ENCODE measurements around the gene GATA2.

Gene GATA2

DNA sequence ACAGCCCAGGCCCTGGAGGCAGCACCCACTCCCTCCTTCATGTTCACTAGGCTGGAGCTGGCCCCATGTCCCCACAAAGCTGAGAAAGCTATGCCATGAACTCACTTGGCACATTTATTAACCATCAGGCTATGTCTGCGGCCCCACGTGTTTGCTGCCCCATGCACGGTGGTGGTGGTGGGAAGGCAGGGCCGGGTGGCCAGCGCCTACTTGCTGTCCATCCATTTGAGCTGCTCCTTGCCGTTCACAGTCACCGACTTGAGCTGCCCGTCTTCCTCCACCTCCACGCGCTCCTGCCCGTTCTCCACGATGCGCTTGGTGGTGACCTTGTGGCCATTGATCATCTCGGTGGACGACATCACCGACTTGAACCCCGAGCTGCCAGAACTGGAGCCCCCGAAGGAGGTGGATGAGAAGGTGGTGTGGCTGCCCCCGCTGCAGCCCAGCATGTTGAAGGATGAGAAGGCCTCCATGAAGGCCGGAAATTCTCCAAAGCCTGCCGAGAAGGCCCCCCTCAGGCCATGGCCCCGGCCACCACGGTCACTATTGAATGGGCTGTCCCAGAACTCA lies 30.6 kb downstream of the GATA2 start:
- H3K27ac ChIP-seq, result no peak overlapping the region
- H3K27me3 ChIP-seq (ENCODE audit: control insufficient read depth, insufficient read depth, low read length), result no peaks in the 10 kb centered on the region
- H3K4me1 ChIP-seq, result peaks cover 6% of the 10 kb centered on the region
- no peak overlapping the region for H3K9ac ChIP-seq
- H2AFZ ChIP-seq, result no peak overlapping the region
- no peaks in the 10 kb centered on the region for H3K36me3 ChIP-seq (ENCODE audit: control insufficient read depth, insufficient read depth, low read length)
- no peak for TF ChIP-seq CTCF (IDR thresholded peaks at IDR 0.05)
- no peaks in the 10 kb centered on the region for H3K79me2 ChIP-seq
- H3K4me3 ChIP-seq (ENCODE audit: low read depth, low read length), result no peak overlapping the region
- no peaks in the 10 kb centered on the region for H3K9me3 ChIP-seq (ENCODE audit: control insufficient read depth, low read length)
- H3K4me2 ChIP-seq (ENCODE audit: low read length), result no peak overlapping the region

GRCh38 chr3:128461731-128462130 lies 31.3 kb downstream of the GATA2 start:
- Histone ChIP-seq H3K27me3 (ENCODE audit: control insufficient read depth, insufficient read depth, low read length) (no peaks in the 10 kb centered on the region), H3K9ac (no peak overlapping the region), H3K9me3 (ENCODE audit: control insufficient read depth, low read length) (no peaks in the 10 kb centered on the region), H3K4me2 (ENCODE audit: low read length) (no peak overlapping the region), H3K4me1 (peaks cover 9% of the 10 kb centered on the region), H2AFZ (no peak overlapping the region), H3K4me3 (ENCODE audit: low read depth, low read length) (no peak overlapping the region), H3K79me2 (no peaks in the 10 kb centered on the region), H3K36me3 (ENCODE audit: control insufficient read depth, insufficient read depth, low read length) (no peaks in the 10 kb centered on the region), H3K27ac (no peak overlapping the region)
- TF ChIP-seq CTCF (IDR thresholded peaks at IDR 0.05), result no peak

DNA sequence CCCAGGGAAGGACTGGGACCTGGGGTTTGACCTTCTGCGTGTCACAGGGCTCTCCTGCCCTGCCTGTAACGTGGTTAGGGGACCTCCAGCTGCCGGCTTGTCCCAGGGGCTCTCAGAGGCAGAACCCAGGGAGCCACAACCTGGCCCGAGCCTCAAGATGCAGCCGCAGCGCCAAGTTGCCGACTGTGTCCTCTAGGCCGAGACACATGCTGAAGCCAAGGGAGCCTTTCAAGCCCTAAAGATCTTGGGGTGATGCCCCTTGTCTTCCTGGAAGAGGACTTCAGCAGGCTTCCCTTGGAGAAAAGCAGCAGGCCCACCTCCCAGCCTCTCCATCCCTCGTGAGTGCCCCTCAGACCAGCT lies 33.6 kb downstream of the GATA2 start:
- peaks cover 19% of the 10 kb centered on the region for H3K4me1 ChIP-seq
- no peaks in the 10 kb centered on the region for H3K79me2 ChIP-seq
- no peak overlapping the region for H3K4me2 ChIP-seq (ENCODE audit: low read length)
- H2AFZ ChIP-seq, result no peak overlapping the region
- no peak overlapping the region for H3K27ac ChIP-seq
- no peak for TF ChIP-seq CTCF (IDR thresholded peaks at IDR 0.05)
- H3K9ac ChIP-seq, result no peak overlapping the region
- H3K9me3 ChIP-seq (ENCODE audit: control insufficient read depth, low read length), result no peaks in the 10 kb centered on the region
- no peaks in the 10 kb centered on the region for H3K36me3 ChIP-seq (ENCODE audit: control insufficient read depth, insufficient read depth, low read length)
- H3K4me3 ChIP-seq (ENCODE audit: low read depth, low read length), result no peak overlapping the region
- H3K27me3 ChIP-seq (ENCODE audit: control insufficient read depth, insufficient read depth, low read length), result no peaks in the 10 kb centered on the region

DNA sequence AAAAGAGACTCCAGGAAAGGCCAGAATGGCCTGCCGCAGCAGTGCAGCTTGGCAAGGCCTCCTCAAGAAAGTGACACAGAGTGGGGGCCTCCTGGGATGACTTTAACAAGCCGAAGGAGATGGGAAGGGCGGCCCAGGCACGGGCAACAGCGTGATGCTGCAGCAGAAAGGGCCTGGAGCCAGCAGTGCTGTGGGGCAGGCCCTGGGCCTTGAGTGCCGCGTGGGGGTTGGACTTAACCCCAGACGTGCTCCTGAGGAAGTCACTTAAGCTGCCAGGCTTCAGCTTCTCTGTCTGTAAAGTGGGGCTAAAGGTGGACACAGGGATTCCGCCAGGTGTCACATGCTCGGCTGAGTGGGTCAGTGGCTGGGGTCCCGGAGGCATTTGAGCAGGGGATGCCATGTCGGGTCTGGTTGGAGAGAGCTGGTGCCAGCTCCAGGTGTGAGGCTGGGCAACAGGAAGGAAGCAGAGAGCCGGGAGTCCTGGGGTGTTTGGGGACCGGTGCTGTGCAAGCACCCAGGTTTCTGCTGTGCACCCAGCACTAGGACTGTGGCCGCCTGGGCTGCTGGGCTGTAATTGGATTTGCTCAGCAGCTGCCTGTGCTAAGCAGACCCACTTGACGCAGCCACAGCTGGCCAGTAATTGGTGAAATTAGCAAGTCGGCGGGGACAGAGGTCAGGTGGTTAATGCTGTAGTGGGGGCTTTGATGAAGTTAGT lies 34.1 kb downstream of the GATA2 start:
- Histone ChIP-seq H3K4me3 (ENCODE audit: low read depth, low read length) (no peak overlapping the region), H3K4me1 (peaks cover 19% of the 10 kb centered on the region), H3K36me3 (ENCODE audit: control insufficient read depth, insufficient read depth, low read length) (no peaks in the 10 kb centered on the region), H3K9ac (no peak overlapping the region), H3K9me3 (ENCODE audit: control insufficient read depth, low read length) (no peaks in the 10 kb centered on the region), H3K27me3 (ENCODE audit: control insufficient read depth, insufficient read depth, low read length) (no peaks in the 10 kb centered on the region), H2AFZ (no peak overlapping the region), H3K79me2 (no peaks in the 10 kb centered on the region), H3K4me2 (ENCODE audit: low read length) (no peak overlapping the region), H3K27ac (no peak overlapping the region)
- TF ChIP-seq CTCF (IDR thresholded peaks at IDR 0.05), result no peak

GRCh38 chr3:128457937-128458336 lies 35.1 kb downstream of the GATA2 start:
- Histone ChIP-seq H3K4me2 (ENCODE audit: low read length) (no peak overlapping the region), H3K4me3 (ENCODE audit: low read depth, low read length) (no peak overlapping the region), H3K27ac (no peak overlapping the region), H3K9me3 (ENCODE audit: control insufficient read depth, low read length) (no peaks in the 10 kb centered on the region), H3K9ac (no peak overlapping the region), H3K79me2 (no peaks in the 10 kb centered on the region), H2AFZ (no peak overlapping the region), H3K4me1 (peaks cover 19% of the 10 kb centered on the region), H3K27me3 (ENCODE audit: control insufficient read depth, insufficient read depth, low read length) (no peaks in the 10 kb centered on the region), H3K36me3 (ENCODE audit: control insufficient read depth, insufficient read depth, low read length) (no peaks in the 10 kb centered on the region)
- no peak for TF ChIP-seq CTCF (IDR thresholded peaks at IDR 0.05)
